SK-N-SH (cell line): Measurements from ENCODE around the gene TBL3. TPM values are rescaled to one million over a fixed set of nuclear protein-coding genes. Genes with fewer than 3 reads are reported as not detected.
A peak's percentile ranks its signal among the peaks of the same experiment; 100 is the strongest.

ENCODE experiments used
- CTCF ChIA-PET: fragments of 300-600, 350-600 bp; formaldehyde crosslinking; extraction: SDS; loops from one replicate; lab custom pipeline; 2021; lab: Yijun Ruan, JAX
- POLR2A ChIA-PET: fragments of 350-600 bp; sonication (Branson Sonifier 250); formaldehyde crosslinking; extraction: SDS; loops from one replicate; lab custom pipeline; 2020; ENCODE audit warnings: antibody characterized with exemption, inconsistent platforms; lab: Yijun Ruan, JAX
- DNase-seq: peaks from one replicate; pipeline ENCODE4 v3.0.0; 2012
- H2AFZ ChIP-seq: fragments of 200-600 bp; sonication (generic); 2 replicates; pipeline ENCODE4 v1.8.1; 2016; ENCODE audit warnings: antibody characterized with exemption, mild to moderate bottlenecking, low read depth
- H3F3A ChIP-seq: fragments of 200-600 bp; sonication (generic); replicated peaks from 2 replicates; pipeline ENCODE3; 2016; ENCODE audit warnings: antibody characterized with exemption, mild to moderate bottlenecking; ENCODE audit not compliant: insufficient read depth
- H3K27ac ChIP-seq, 2 experiments: fragments of 200-500 bp in 1 of 2; fragments of 200-600 bp in 1 of 2; sonication (Bioruptor generic) in 1 of 2; sonication (generic), shearing (Covaris generic) in 1 of 2; 2 replicates each; pipeline versions ENCODE4 v1.5.1 to v1.6.1; 2014 to 2016; ENCODE audit warnings: low read depth in 2 of 2, inconsistent platforms in 1 of 2, low read length in 1 of 2, mild to moderate bottlenecking in 1 of 2, mixed read lengths in 1 of 2
- H3K27me3 ChIP-seq: fragments of 200-600 bp; sonication (generic), shearing (Covaris generic); 2 replicates; pipeline ENCODE4 v1.6.1; 2016; ENCODE audit warnings: mixed run types; ENCODE audit not compliant: insufficient read depth
- H3K36me3 ChIP-seq, 2 experiments: fragments of 200-500 bp in 1 of 2; fragments of 200-600 bp in 1 of 2; sonication (Bioruptor generic) in 1 of 2; sonication (generic) in 1 of 2; replicated peaks in 1 of 2; 2 replicates each; pipeline versions ENCODE3 to v1.5.1; 2014 to 2016; ENCODE audit warnings: low read length in 1 of 2, mild to moderate bottlenecking in 1 of 2; ENCODE audit not compliant: insufficient read depth in 2 of 2, control insufficient read depth in 1 of 2
- H3K4me1 ChIP-seq, 2 experiments: fragments of 200-500 bp in 1 of 2; fragments of 200-600 bp in 1 of 2; sonication (Bioruptor generic) in 1 of 2; sonication (generic), shearing (Covaris generic) in 1 of 2; 2 replicates each; pipeline versions ENCODE4 v1.5.1 to v1.6.1; 2014 to 2016; ENCODE audit warnings: low read depth in 1 of 2, low read length in 1 of 2, mixed run types in 1 of 2; ENCODE audit not compliant: insufficient read depth in 2 of 2, control insufficient read depth in 1 of 2
- H3K4me2 ChIP-seq: fragments of 200-600 bp; sonication (generic), shearing (Covaris generic); 2 replicates; pipeline ENCODE4 v1.6.1; 2017; ENCODE audit warnings: mixed run types
- H3K4me3 ChIP-seq, 2 experiments: fragments of 200-500 bp in 1 of 2; fragments of 200-600 bp in 1 of 2; sonication (Bioruptor generic) in 1 of 2; sonication (generic), shearing (Covaris generic) in 1 of 2; 2 replicates each; pipeline versions ENCODE4 v1.5.1 to v1.8.1; 2014 to 2016; ENCODE audit warnings: low read depth in 2 of 2, inconsistent platforms in 1 of 2, low read length in 1 of 2, mild to moderate bottlenecking in 1 of 2, mixed read lengths in 1 of 2, moderate library complexity in 1 of 2
- H3K79me2 ChIP-seq: fragments of 200-600 bp; sonication (generic); 2 replicates; pipeline ENCODE4 v1.8.1; 2017; ENCODE audit warnings: mild to moderate bottlenecking; ENCODE audit not compliant: insufficient read depth
- H3K9ac ChIP-seq: fragments of 200-600 bp; sonication (generic); 2 replicates; pipeline ENCODE4 v1.6.1; 2017; ENCODE audit warnings: mixed run types
- H3K9me2 ChIP-seq: fragments of 200-600 bp; sonication (generic); 2 replicates; pipeline ENCODE4 v1.6.1; 2017; ENCODE audit warnings: mixed run types
- H3K9me3 ChIP-seq: fragments of 200-600 bp; sonication (generic); 2 replicates; pipeline ENCODE4 v1.6.1; 2017; ENCODE audit warnings: mixed run types, mild to moderate bottlenecking, moderate library complexity
- H4K20me1 ChIP-seq: fragments of 200-600 bp; sonication (generic); 2 replicates; pipeline ENCODE4 v1.6.1; 2017; ENCODE audit warnings: mild to moderate bottlenecking, mixed run types; ENCODE audit not compliant: insufficient read depth
- CTCF ChIP-seq: fragments of 200-600 bp; sonication (generic); IDR thresholded peaks from 2 replicates; pipeline ENCODE4 v1.6.1; 2017; ENCODE audit warnings: antibody characterized with exemption, mild to moderate bottlenecking, moderate library complexity
- ELF1 ChIP-seq: IDR thresholded peaks from 2 replicates; pipeline ENCODE4 v1.4.0; 2012
- EP300 ChIP-seq, 2 experiments: IDR thresholded peaks; 2 replicates each; pipeline versions ENCODE4 v1.4.0 to v1.6.1; 2012; ENCODE audit warnings: borderline replicate concordance in 1 of 2, low read depth in 1 of 2, low read length in 1 of 2
- EZH2phosphoT487 ChIP-seq: fragments of 200-600 bp; sonication (generic); IDR thresholded peaks from 2 replicates; pipeline ENCODE4 v1.6.1; 2017; ENCODE audit warnings: low read depth, mixed run types, mild to moderate bottlenecking, antibody characterized with exemption, moderate library complexity, borderline replicate concordance
- FOSL2 ChIP-seq: IDR thresholded peaks from 2 replicates; pipeline ENCODE4 v1.4.0; 2012; ENCODE audit warnings: low read depth, mild to moderate bottlenecking, moderate library complexity, borderline replicate concordance
- FOXJ3 ChIP-seq: sonication (generic); formaldehyde crosslinking; IDR thresholded peaks from 2 replicates; pipeline ENCODE4 v1.5.1; 2020; ENCODE audit warnings: mild to moderate bottlenecking, missing genetic modification reagents
- FOXM1 ChIP-seq: IDR thresholded peaks from 2 replicates; pipeline ENCODE4 v1.4.0; 2012; ENCODE audit warnings: low read depth, mild to moderate bottlenecking
- GABPA ChIP-seq: IDR thresholded peaks from 2 replicates; pipeline ENCODE4 v1.4.0; 2012; ENCODE audit warnings: low read depth, mild to moderate bottlenecking
- GATA2 ChIP-seq: sonication (generic); formaldehyde crosslinking; IDR thresholded peaks from 2 replicates; pipeline ENCODE4 v1.5.0; 2020; ENCODE audit warnings: mild to moderate bottlenecking, missing genetic modification reagents
- IRF3 ChIP-seq: fragments of 150-350 bp; IDR thresholded peaks from 2 replicates; pipeline ENCODE4 v1.6.1; 2016; ENCODE audit warnings: mild to moderate bottlenecking, low read depth, low read length
- MAX ChIP-seq: IDR thresholded peaks from 2 replicates; pipeline ENCODE4 v1.4.0; 2012; ENCODE audit warnings: low read depth
- MEF2A ChIP-seq: IDR thresholded peaks from 2 replicates; pipeline ENCODE4 v1.4.0; 2012; ENCODE audit warnings: low read depth, borderline replicate concordance
- MXI1 ChIP-seq: IDR thresholded peaks from 2 replicates; pipeline ENCODE4 v1.6.1; 2012; ENCODE audit warnings: mild to moderate bottlenecking, low read depth, low read length, improper control_type of control experiment
- NFIC ChIP-seq: IDR thresholded peaks from 2 replicates; pipeline ENCODE4 v1.4.0; 2012; ENCODE audit warnings: borderline replicate concordance
- PBX3 ChIP-seq: IDR thresholded peaks from 2 replicates; pipeline ENCODE4; 2012
- POLR2AphosphoS5 ChIP-seq: IDR thresholded peaks from 2 replicates; pipeline ENCODE4 v1.6.1; 2012; ENCODE audit warnings: low read depth, low read length
- RAD21 ChIP-seq: IDR thresholded peaks from 2 replicates; pipeline ENCODE4 v1.6.1; 2012; ENCODE audit warnings: mild to moderate bottlenecking, low read length
- RCOR1 ChIP-seq: fragments of 150-350 bp; IDR thresholded peaks from 2 replicates; pipeline ENCODE4 v1.6.1; 2017; ENCODE audit warnings: antibody characterized with exemption, low read length
- RFX5 ChIP-seq: IDR thresholded peaks from 2 replicates; pipeline ENCODE4 v1.6.1; 2012; ENCODE audit warnings: mild to moderate bottlenecking, improper control_type of control experiment, low read length
- RXRA ChIP-seq: IDR thresholded peaks from 2 replicates; pipeline ENCODE4 v1.4.0; 2012; ENCODE audit warnings: low read depth, mild to moderate bottlenecking, borderline replicate concordance
- SIN3A ChIP-seq: IDR thresholded peaks from 2 replicates; pipeline ENCODE4 v1.6.1; 2012; ENCODE audit warnings: low read depth, mild to moderate bottlenecking, low read length, moderate library complexity, borderline replicate concordance
- SMC3 ChIP-seq: IDR thresholded peaks from 2 replicates; pipeline ENCODE4 v1.6.1; 2012; ENCODE audit warnings: low read depth, low read length, improper control_type of control experiment
- TAF1 ChIP-seq: IDR thresholded peaks from 2 replicates; pipeline ENCODE4 v1.6.1; 2012; ENCODE audit warnings: low read depth, mild to moderate bottlenecking, low read length, moderate library complexity, borderline replicate concordance
- TCF12 ChIP-seq: IDR thresholded peaks from 2 replicates; pipeline ENCODE4 v1.4.0; 2012
- ZBTB33 ChIP-seq: IDR thresholded peaks from 2 replicates; pipeline ENCODE4 v1.4.0; 2012; ENCODE audit warnings: low read depth, borderline replicate concordance
- WGBS: methylation state at CpG from one replicate; pipeline ENCODE4 v1.1.6; 2017; ENCODE audit warnings: low lambda C conversion rate; 5-methylcytosine and 5-hydroxymethylcytosine counted together
- polyA plus RNA-seq, 3 experiments: library from polyadenylated mRNA; depleted of rRNA; stranded (reverse); fragments of >200 nt; gene quantifications; 2 replicates each; pipeline ENCODE4 v1.2.3, GENCODE V29; 2012

The TBL3 gene
- polyA plus RNA-seq, 1 of the 3 experiments (the other 2 are of a cell fraction), result 37.1 TPM

- H3K9ac ChIP-seq, result peak within 1 kb of the TSS; percentile 81
- H3K36me3 ChIP-seq, result peaks cover 4 to 14% of the 10 kb centered on the region in 2 experiments
- H3K27ac ChIP-seq, result peak within 1 kb of the TSS in 1 of 2 experiments; percentile 64; a peak in 1 of 4 replicates
- no peaks in the 10 kb centered on the region for H3K27me3 ChIP-seq
- H2AFZ ChIP-seq, result peak within 1 kb of the TSS; percentile 100
- CTCF ChIA-PET, result interaction anchor here (0.6 to 3.4 kb wide), 5 partner anchors 10 to 132 kb away, joined by 3 to 16 read pairs (median 4); partner anchors contain the start of gene NDUFB10
- 2% methylated on average over 36 of the region's 77 CpGs for WGBS
- H3F3A ChIP-seq, result no peaks in the 10 kb centered on the region
- H3K4me3 ChIP-seq, result peak within 1 kb of the TSS; percentile 91 to 95
- no peaks in the 10 kb centered on the region for H4K20me1 ChIP-seq
- H3K4me2 ChIP-seq, result peak within 1 kb of the TSS; percentile 99
- POLR2A ChIA-PET, result interaction anchor here (0.8 to 1.6 kb wide), 5 partner anchors 11 to 22 kb away, joined by 3 to 17 read pairs (median 5); partner anchors contain the start of genes RPL3L and RPS2
- H3K9me2 ChIP-seq, result no peaks in the 10 kb centered on the region
- no peaks in the 10 kb centered on the region for H3K9me3 ChIP-seq
- peak; percentile 100 for DNase-seq
- H3K79me2 ChIP-seq, result no peaks in the 10 kb centered on the region
- peaks cover 0 to 10% of the 10 kb centered on the region in 2 experiments; a peak in 2 of 4 replicates for H3K4me1 ChIP-seq
- peak; percentile 59 for TF ChIP-seq MXI1
- TF ChIP-seq FOXJ3 (CRISPR knock-in tag), result no peak
- 0 out of 2 replicates have a peak, but pooled peaks have one; percentile 57 for TF ChIP-seq RFX5
- peak; percentile 63 for TF ChIP-seq GABPA
- TF ChIP-seq MEF2A, result no peak
- peak; percentile 87 for TF ChIP-seq POLR2AphosphoS5
- TF ChIP-seq TAF1, result peak; percentile 79
- no peak for TF ChIP-seq GATA2 (CRISPR knock-in tag)
- no peak for TF ChIP-seq SIN3A
- no peak for TF ChIP-seq RAD21
- no peak for TF ChIP-seq FOSL2
- no peak for TF ChIP-seq EP300 (IDR thresholded peaks at IDR 0.05; ENCODE audit: borderline replicate concordance in 1 of 2, low read depth in 1 of 2, low read length in 1 of 2)
- TF ChIP-seq ELF1, result peak; percentile 69
- TF ChIP-seq CTCF, result 0 out of 2 replicates have a peak, but pooled peaks have one; percentile 15
- TF ChIP-seq ZBTB33, result no peak
- TF ChIP-seq TCF12, result no peak
- no peak for TF ChIP-seq RCOR1
- peak; percentile 50 for TF ChIP-seq MAX
- TF ChIP-seq IRF3, result no peak
- TF ChIP-seq PBX3, result no peak
- no peak for TF ChIP-seq NFIC
- TF ChIP-seq EZH2phosphoT487, result no peak
- no peak for TF ChIP-seq FOXM1
- TF ChIP-seq SMC3, result no peak
- no peak for TF ChIP-seq RXRA
Observed at GRCh38 chr16:1942810-1943726, 28.8 kb upstream of the TBL3 start, which contains the start of gene MSRB1. MSRB1 (minus strand) TSS chr16:1943199; CDS start chr16:1943156, 43 bp downstream.
